ENCODE measurements around the gene BCAR3. TPM values are rescaled to one million over a fixed set of nuclear protein-coding genes. Genes with fewer than 3 reads are reported as not detected.

BCAR3 gene
- total RNA-seq, 3 donors from 2014 or later (not counting 1 experiment from before 2014, with no cell fraction given) = 0.52 to 6.5 (median 2.4) TPM

- DNase-seq = no peak
- Mint-ChIP-seq H3K9me3 (no peaks in the 10 kb centered on the region), H3K27me3 (ENCODE audit: low read depth in 2 of 2) (no peaks in the 10 kb centered on the region), H3K4me1 (peaks cover 19 to 25% of the 10 kb centered on the region in 2 donors), H3K27ac (peak overlapping the region in 1 of 2 donors; percentile 35), H3K4me3 (no peak overlapping the region), H3K36me3 (no peaks in the 10 kb centered on the region)
- Histone ChIP-seq H3K9me3 (ENCODE audit: control insufficient read depth, insufficient read depth, low read length) (no peaks in the 10 kb centered on the region), H3K4me1 (ENCODE audit: control insufficient read depth, insufficient read depth, low read length) (peaks cover 14% of the 10 kb centered on the region), H3K27me3 (ENCODE audit: control insufficient read depth, insufficient read depth, low read length) (no peaks in the 10 kb centered on the region), H3K27ac (ENCODE audit: low read length) (no peak overlapping the region), H3K36me3 (ENCODE audit: control insufficient read depth, insufficient read depth, low read length) (no peaks in the 10 kb centered on the region), H3K4me3 (ENCODE audit: low read length) (no peak overlapping the region)
- TF ChIP-seq CTCF (IDR thresholded peaks at IDR 0.05) = no peak
- intact Hi-C loops (cut with micrococcal nuclease) = no loop called here
- ATAC-seq = peak in 2 of 3 donors; percentile 31 to 42
- WGBS (ENCODE audit: insufficient coverage) = 27% methylated on average over 6 of the region's 6 CpGs
Measured at GRCh38 chr1:93588206-93588605, 93.4 kb downstream of the BCAR3 start.

GRCh38 chr1:93587354-93587753 lies 94.3 kb downstream of the BCAR3 start:
- no peaks in the 10 kb centered on the region for H3K9me3 ChIP-seq (ENCODE audit: control insufficient read depth, insufficient read depth, low read length)
- Mint-ChIP-seq H3K27ac (no peak overlapping the region), H3K4me3 (no peak overlapping the region), H3K36me3 (no peaks in the 10 kb centered on the region), H3K4me1 (peaks cover 17 to 25% of the 10 kb centered on the region in 2 donors), H3K9me3 (no peaks in the 10 kb centered on the region), H3K27me3 (ENCODE audit: low read depth in 2 of 2) (no peaks in the 10 kb centered on the region)
- no peaks in the 10 kb centered on the region for H3K36me3 ChIP-seq (ENCODE audit: control insufficient read depth, insufficient read depth, low read length)
- no peak for TF ChIP-seq CTCF (IDR thresholded peaks at IDR 0.05)
- no peaks in the 10 kb centered on the region for H3K27me3 ChIP-seq (ENCODE audit: control insufficient read depth, insufficient read depth, low read length)
- WGBS (ENCODE audit: insufficient coverage) = 98% methylated on average over 3 of the region's 5 CpGs
- no peak overlapping the region for H3K4me3 ChIP-seq (ENCODE audit: low read length)
- intact Hi-C loops (cut with micrococcal nuclease) = no loop called here
- no peak for DNase-seq
- no peak for ATAC-seq
- H3K4me1 ChIP-seq (ENCODE audit: control insufficient read depth, insufficient read depth, low read length) = peaks cover 14% of the 10 kb centered on the region
- H3K27ac ChIP-seq (ENCODE audit: low read length) = no peak overlapping the region

- no peak for TF ChIP-seq CTCF (IDR thresholded peaks at IDR 0.05)
- intact Hi-C loops (cut with micrococcal nuclease) = no loop called here
- peaks cover 3 to 12% of the 10 kb centered on the region in 2 donors for H3K4me1 Mint-ChIP-seq
Measured at GRCh38 chr1:93585059-93585966, 96.3 kb downstream of the BCAR3 start.

More at GRCh38 chr1:93585059-93585966, 96.3 kb downstream of the BCAR3 start:
- no peak overlapping the region for H3K27ac ChIP-seq (ENCODE audit: low read length)
- no peaks in the 10 kb centered on the region for H3K36me3 ChIP-seq (ENCODE audit: control insufficient read depth, insufficient read depth, low read length)
- no peak overlapping the region for H3K4me3 Mint-ChIP-seq
- WGBS (ENCODE audit: insufficient coverage) = 90% methylated on average over 11 of the region's 13 CpGs
- H3K27me3 Mint-ChIP-seq (ENCODE audit: low read depth in 2 of 2) = no peaks in the 10 kb centered on the region
- no peak for DNase-seq
- no peaks in the 10 kb centered on the region for H3K9me3 ChIP-seq (ENCODE audit: control insufficient read depth, insufficient read depth, low read length)
- no peak overlapping the region for H3K4me3 ChIP-seq (ENCODE audit: low read length)
- H3K27me3 ChIP-seq (ENCODE audit: control insufficient read depth, insufficient read depth, low read length) = no peaks in the 10 kb centered on the region
- H3K36me3 Mint-ChIP-seq = no peaks in the 10 kb centered on the region
- ATAC-seq = no peak
- no peak overlapping the region for H3K27ac Mint-ChIP-seq
- no peaks in the 10 kb centered on the region for H3K4me1 ChIP-seq (ENCODE audit: control insufficient read depth, insufficient read depth, low read length)
- no peaks in the 10 kb centered on the region for H3K9me3 Mint-ChIP-seq

All from natural killer cell (primary cell).